Stimulated activated CD8-positive, alpha-beta memory T cell treated with anti-CD3 and anti-CD28 coated beads, Interleukin-12 subunit alpha, Interleukin-12 subunit beta, amount 100 ng/mL, for 1 hour (primary cell): ENCODE data around the gene MDM2.

Experiments
- DNase-seq: peaks from one replicate; pipeline ENCODE4 v3.0.0-alpha.2; 2020; ENCODE audit warnings: low read depth

The MDM2 gene

GRCh38 chr12:68878846-68879245, 70.9 kb downstream of the MDM2 start:
- no peak for DNase-seq

- DNase-seq, result no peak
Measured at GRCh38 chr12:68880660-68881325, 72.8 kb downstream of the MDM2 start.

- DNase-seq, result no peak
Measured at GRCh38 chr12:68882251-68882964, 74.4 kb downstream of the MDM2 start.

GRCh38 chr12:68883151-68883550, 75.2 kb downstream of the MDM2 start:
- DNase-seq, result no peak

- no peak for DNase-seq
Measured at GRCh38 chr12:68884251-68884650, 76.3 kb downstream of the MDM2 start.

GRCh38 chr12:68885381-68885780, 77.4 kb downstream of the MDM2 start:
- no peak for DNase-seq

- no peak for DNase-seq
Measured at GRCh38 chr12:68886636-68887572, 78.9 kb downstream of the MDM2 start.

- no peak for DNase-seq
Measured at GRCh38 chr12:68887641-68888040, 79.7 kb downstream of the MDM2 start.

- no peak for DNase-seq
Measured at GRCh38 chr12:68888243-68888642, 80.3 kb downstream of the MDM2 start.

- no peak for DNase-seq
Measured at GRCh38 chr12:68890701-68891113, 82.7 kb downstream of the MDM2 start.

GRCh38 chr12:68891141-68891540, 83.2 kb downstream of the MDM2 start:
- no peak for DNase-seq

- no peak for DNase-seq
Measured at GRCh38 chr12:68893201-68893600, 85.2 kb downstream of the MDM2 start.

- no peak for DNase-seq
Measured at GRCh38 chr12:68893741-68894140, 85.8 kb downstream of the MDM2 start.

- no peak for DNase-seq
Measured at GRCh38 chr12:68894276-68894855, 86.4 kb downstream of the MDM2 start.

GRCh38 chr12:68896881-68897540, 89.0 kb downstream of the MDM2 start:
- DNase-seq, result no peak

- no peak for DNase-seq
Measured at GRCh38 chr12:68899251-68899771, 91.3 kb downstream of the MDM2 start.

GRCh38 chr12:68900241-68900640, 92.3 kb downstream of the MDM2 start:
- DNase-seq, result no peak
